GM12872 (cell line): ENCODE results near the gene H3-3A.

Source experiments
- TF ChIP-seq, protein P1 (sequence below): IDR thresholded peaks from 3 replicates; pipeline ENCODE4 v1.5.1; 2011; ENCODE audit warnings: low read depth, mild to moderate bottlenecking, low read length, moderate library complexity; ENCODE audit not compliant: insufficient read depth

The H3-3A gene

DNA sequence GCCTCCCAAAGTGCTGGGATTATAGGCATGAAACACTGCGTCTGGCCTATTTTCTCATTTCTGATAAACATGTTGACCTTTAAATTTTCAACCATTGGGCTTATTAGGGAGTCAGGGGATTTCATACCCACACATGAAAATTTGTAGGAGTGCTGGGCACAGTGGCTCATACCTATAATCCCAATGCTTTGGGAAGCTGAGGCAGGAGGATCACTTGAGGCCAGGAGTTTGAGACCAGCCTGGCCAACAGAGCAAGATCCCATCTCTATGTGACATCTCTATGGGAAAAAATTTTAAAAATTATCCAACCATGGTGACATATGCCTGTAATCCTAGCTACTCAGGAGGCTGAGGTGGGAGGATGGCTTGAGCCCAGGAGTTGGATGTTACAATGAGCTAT is 10.5 kb upstream of the H3-3A start:
- TF ChIP-seq, protein P1, sequence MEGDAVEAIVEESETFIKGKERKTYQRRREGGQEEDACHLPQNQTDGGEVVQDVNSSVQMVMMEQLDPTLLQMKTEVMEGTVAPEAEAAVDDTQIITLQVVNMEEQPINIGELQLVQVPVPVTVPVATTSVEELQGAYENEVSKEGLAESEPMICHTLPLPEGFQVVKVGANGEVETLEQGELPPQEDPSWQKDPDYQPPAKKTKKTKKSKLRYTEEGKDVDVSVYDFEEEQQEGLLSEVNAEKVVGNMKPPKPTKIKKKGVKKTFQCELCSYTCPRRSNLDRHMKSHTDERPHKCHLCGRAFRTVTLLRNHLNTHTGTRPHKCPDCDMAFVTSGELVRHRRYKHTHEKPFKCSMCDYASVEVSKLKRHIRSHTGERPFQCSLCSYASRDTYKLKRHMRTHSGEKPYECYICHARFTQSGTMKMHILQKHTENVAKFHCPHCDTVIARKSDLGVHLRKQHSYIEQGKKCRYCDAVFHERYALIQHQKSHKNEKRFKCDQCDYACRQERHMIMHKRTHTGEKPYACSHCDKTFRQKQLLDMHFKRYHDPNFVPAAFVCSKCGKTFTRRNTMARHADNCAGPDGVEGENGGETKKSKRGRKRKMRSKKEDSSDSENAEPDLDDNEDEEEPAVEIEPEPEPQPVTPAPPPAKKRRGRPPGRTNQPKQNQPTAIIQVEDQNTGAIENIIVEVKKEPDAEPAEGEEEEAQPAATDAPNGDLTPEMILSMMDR: no peak

DNA sequence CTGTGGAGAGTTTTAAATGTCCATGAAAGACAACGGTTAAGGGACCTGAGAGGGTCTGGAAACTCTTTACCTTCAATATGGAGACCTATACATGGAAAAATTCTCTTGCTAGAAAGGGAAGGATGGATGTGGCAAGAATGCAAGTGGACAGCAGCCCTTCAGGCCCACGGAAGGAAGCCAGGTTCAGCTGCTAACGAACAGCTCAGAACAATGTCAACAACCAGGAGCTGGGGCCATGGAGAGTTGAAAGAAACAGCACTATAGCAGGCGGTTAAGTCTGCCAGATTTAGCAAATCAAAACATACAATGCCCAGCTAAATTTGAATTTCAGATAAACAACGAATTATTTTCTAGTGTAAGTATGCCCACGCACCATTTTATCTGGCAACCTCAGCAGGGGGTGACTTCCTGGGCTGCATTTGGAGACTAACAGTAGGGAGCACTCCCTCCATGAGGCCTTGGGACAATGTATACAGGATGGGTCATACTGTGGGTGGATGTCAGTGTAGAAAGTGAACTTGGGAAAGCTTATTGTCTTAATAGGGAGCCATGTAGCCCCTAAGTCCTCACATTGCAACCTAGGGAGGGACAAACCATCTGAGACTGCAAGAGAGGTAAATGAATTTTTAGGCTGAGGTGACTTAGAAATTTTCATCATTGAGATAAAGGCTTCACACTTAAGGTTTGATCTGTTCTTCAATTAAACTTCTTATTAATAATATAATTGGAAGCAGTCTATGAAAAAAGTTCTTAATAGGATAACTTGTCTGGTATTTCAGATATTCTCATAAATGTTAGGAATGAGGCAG is 7.8 kb upstream of the H3-3A start:
- TF ChIP-seq, protein P1: no peak

DNA sequence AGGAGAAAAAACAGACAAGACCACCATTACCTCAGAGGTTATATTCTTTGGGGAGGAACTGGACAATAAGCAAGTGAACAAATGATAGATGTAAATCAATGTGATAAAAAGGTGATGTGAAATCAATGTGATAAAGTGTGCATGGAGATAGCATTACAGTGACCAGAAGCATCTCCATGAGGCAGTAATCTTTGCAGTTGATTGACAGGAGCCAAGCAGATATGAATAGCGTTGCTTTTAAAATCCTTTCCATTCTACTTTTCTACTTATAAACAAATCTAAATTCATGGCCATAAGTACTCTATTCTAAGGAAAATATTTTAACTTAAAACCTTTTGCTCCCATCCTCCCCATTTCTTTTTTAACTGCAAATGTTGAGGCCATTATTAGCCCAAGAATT is 2.8 kb upstream of the H3-3A start:
- TF ChIP-seq, protein P1: no peak

DNA sequence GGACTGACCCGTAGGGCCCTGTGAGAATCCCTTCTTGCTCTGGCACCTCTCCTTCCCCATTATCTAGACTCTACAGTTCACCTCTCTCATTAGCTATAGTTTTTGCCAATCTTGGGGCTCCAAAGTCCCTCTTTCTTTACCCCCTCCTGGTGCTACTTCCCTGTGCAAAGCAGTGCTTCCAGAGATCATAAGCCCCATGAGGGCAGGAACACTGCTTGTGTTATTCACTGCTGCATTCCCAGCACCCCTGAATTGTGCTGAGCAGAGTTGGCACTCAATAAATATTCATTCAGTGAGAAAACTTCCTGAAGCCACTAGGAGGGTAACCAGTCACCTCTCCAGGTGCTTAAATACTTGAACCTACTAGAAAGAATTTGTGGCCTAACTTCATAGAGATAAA is 2.1 kb upstream of the H3-3A start:
- TF ChIP-seq, protein P1: no peak

DNA sequence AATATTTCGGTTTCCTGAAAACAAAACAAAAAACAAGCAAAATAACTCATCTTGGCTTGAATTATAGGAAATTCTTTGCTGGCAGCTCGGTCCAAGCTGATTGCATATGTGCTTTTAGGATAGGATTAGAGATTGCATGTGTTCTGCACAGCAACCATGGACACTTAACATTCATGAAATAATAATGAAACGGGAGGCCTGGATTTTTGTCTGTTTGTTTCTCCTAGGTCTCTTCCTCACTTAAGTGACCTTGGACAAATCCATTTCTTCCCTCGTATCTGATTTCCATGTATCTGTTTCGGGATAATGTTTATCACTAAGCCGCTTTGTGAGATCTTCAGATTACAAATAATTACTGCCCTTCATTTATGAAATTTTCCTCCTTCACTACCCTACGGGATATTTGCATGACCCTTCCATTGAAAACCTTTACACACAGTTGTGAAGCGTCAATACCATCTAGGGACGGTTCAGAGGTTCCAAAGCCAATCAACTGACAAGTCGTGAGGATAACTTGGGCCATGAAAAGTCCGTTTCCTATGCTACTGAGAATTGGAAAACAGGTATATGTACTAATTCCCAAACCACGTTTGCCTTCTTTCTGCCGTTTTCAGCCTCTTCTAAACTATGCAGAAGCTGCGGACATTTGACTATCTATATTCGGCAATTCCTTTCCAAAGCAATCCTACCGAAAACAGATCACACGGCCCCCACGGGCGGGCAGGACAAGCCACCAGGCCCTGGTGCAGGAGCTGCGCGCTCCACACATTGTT is 1.3 kb upstream of the H3-3A start:
- TF ChIP-seq, protein P1: no peak

DNA sequence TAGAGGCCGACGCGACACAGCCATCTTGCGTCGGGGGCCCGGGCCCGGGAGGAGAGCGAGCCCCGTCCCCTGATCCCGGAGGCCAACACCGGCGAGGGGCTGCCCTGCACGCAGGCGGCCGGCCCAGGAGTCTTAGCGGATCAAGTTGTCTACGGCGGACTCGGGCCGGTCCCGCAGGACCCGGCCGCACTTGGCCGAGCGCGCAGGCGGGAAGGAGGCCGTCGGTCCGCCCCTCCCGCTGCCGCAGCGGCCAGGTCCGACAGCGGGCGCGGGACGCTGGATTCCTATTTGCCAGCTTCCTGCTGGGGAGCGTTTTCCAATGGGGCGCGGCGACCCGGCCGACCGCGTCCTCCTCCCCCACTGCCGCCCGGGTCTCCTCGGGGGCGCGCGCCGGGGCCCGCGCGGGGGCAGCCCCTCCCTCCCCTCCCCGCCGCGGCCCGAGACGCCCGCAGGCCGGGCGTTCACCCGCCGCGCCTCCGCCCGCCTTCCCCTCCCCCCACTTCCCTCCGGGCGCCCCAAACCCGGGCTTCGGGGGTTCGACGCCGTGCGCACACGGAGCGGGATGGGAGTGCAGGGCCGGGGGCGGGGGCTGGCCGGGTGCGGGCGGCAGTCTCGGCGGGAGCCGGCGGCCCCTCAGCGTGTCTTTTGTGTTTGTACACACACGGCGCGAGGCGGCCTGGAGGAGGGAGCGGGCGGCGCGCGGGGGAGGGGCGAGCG is 517 bp upstream of the H3-3A start:
- TF ChIP-seq, protein P1: no peak

DNA sequence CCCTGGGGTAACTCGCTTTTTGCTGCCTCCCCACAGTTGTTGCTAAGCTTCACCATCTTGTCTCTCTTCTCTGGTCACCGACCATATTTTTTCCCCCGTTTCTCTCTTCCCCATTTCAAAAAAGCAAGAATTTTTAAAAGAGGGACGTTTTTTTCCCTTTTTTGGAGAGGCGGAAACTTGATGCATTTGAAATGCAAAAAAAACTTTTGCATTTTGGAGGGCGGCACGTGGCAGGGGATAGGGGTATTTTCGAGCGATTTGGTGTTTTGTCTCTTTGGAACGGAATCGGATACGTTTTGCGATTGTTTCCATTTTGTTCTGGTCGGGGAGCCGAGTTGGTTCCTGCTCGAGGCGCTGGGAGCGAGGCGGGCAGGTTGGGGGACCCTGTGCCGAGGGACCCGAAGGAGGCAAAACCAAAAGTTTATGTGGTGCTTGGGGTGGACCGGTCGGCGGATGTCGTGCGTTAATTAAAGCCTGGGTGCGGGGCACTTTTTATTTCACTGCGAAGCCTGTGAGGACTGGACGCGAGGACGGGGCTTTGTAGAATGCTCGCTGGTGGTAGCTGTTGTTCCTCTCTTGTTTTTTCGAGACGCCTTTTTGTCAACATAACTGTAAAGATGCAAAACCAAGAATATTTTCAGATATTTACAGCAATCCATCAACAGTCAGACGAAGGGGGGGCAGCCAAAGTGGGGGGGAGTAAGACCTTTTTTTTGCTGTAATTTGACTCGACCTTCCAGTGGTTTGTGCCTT is 884 bp downstream of the H3-3A start:
- TF ChIP-seq, protein P1: no peak
